ENCODE results near the gene ENTHD1.

- TF ChIP-seq POLR2A (IDR thresholded peaks at IDR 0.05) (no peak), CTCF (IDR thresholded peaks at IDR 0.05) (no peak)
Observed at GRCh38 chr22:39723463-39723862, 170.1 kb downstream of the ENTHD1 start.

Measured in breast epithelium (tissue), 3 donors.